Liver (tissue), 9 donors: ENCODE data around the gene GRK3. TPM values are rescaled to one million over a fixed set of nuclear protein-coding genes. Genes with fewer than 3 reads are reported as not detected.
"Not testable (repeated sequence)": the region's sequence is repeated elsewhere in the genome, so short reads cannot be mapped to it uniquely, and the experiment has no call there.

Experiments
- DNase-seq: peaks from one replicate; pipeline ENCODE4 v3.0.0-alpha.2; 2017; ENCODE audit warnings: low spot score
- H3K27ac ChIP-seq, 2 donors: one replicate each; pipeline ENCODE4 v1.7.0; 2013; ENCODE audit warnings: inconsistent platforms in 2 of 2, low read length in 2 of 2, control low read depth in 1 of 2, low read depth in 1 of 2, mild to moderate bottlenecking in 1 of 2
- H3K27me3 ChIP-seq, 4 donors: one replicate each; pipeline versions ENCODE4 v1.6.1 to v1.7.0; 2013; ENCODE audit warnings: low read length in 3 of 4, inconsistent platforms in 1 of 4, mild to moderate bottlenecking in 1 of 4, moderate library complexity in 1 of 4; ENCODE audit not compliant: control insufficient read depth in 4 of 4, insufficient read depth in 4 of 4
- H3K36me3 ChIP-seq, 4 donors: one replicate each; pipeline versions ENCODE4 v1.6.1 to v1.7.0; 2013; ENCODE audit warnings: low read length in 3 of 4, mild to moderate bottlenecking in 3 of 4, low read depth in 1 of 4, moderate library complexity in 1 of 4; ENCODE audit not compliant: control insufficient read depth in 4 of 4, insufficient read depth in 3 of 4
- H3K4me1 ChIP-seq, 4 donors: one replicate each; pipeline versions ENCODE4 v1.6.1 to v1.7.0; 2013; ENCODE audit warnings: low read length in 3 of 4, mild to moderate bottlenecking in 3 of 4, moderate library complexity in 1 of 4; ENCODE audit not compliant: control insufficient read depth in 4 of 4, insufficient read depth in 4 of 4
- H3K4me3 ChIP-seq, 3 donors: one replicate each; pipeline versions ENCODE4 v1.6.1 to v1.7.0; 2013; ENCODE audit warnings: low read length in 3 of 3, control low read depth in 1 of 3, low read depth in 1 of 3, mild to moderate bottlenecking in 1 of 3
- H3K9ac ChIP-seq, 2 donors: one replicate each; pipeline ENCODE4 v1.7.0; 2013; ENCODE audit warnings: low read length in 2 of 2, mild to moderate bottlenecking in 2 of 2, moderate library complexity in 2 of 2, control low read depth in 1 of 2, low read depth in 1 of 2
- H3K9me3 ChIP-seq, 4 donors: one replicate each; pipeline versions ENCODE4 v1.6.1 to v1.7.0; 2013; ENCODE audit warnings: low read length in 3 of 4; ENCODE audit not compliant: control insufficient read depth in 4 of 4
- CTCF ChIP-seq: fragments of 150-350 bp; IDR thresholded peaks from 2 replicates; pipeline ENCODE4 v1.5.1; 2017; ENCODE audit warnings: improper control_type of control experiment, low read depth, low read length; ENCODE audit not compliant: missing input control
- EGR1 ChIP-seq, 2 donors: IDR thresholded peaks; 2 replicates each; pipeline ENCODE4 v1.6.1; 2016 to 2018; ENCODE audit warnings: antibody characterized with exemption in 2 of 2, low read depth in 2 of 2
- GABPA ChIP-seq, 2 donors: IDR thresholded peaks in 1 of 2; conservative IDR thresholded peaks in 1 of 2; 2 replicates each; pipeline ENCODE4 v1.6.1; 2016; ENCODE audit warnings: antibody characterized with exemption in 2 of 2, mild to moderate bottlenecking in 1 of 2, moderate library complexity in 1 of 2
- HNF4A ChIP-seq, 2 donors: conservative IDR thresholded peaks; 2 replicates each; pipeline ENCODE4 v1.6.1; 2016; ENCODE audit warnings: antibody characterized with exemption in 2 of 2, mild to moderate bottlenecking in 2 of 2
- HNF4G ChIP-seq: IDR thresholded peaks from 2 replicates; pipeline ENCODE4 v1.6.1; 2016; ENCODE audit warnings: antibody characterized with exemption
- JUND ChIP-seq, 2 donors: IDR thresholded peaks; 2 replicates each; pipeline ENCODE4 v1.6.1; 2016; ENCODE audit warnings: antibody characterized with exemption in 2 of 2
- RAD21 ChIP-seq, 2 donors: IDR thresholded peaks; 2 replicates each; pipeline ENCODE4 v1.6.1; 2016; ENCODE audit warnings: antibody characterized with exemption in 2 of 2, mild to moderate bottlenecking in 2 of 2
- RXRA ChIP-seq, 2 donors: IDR thresholded peaks; 2 replicates each; pipeline ENCODE4 v1.6.1; 2017 to 2018; ENCODE audit warnings: antibody characterized with exemption in 2 of 2, mild to moderate bottlenecking in 1 of 2
- SP1 ChIP-seq: IDR thresholded peaks from 2 replicates; pipeline ENCODE4 v1.6.1; 2018; ENCODE audit warnings: antibody characterized with exemption, mild to moderate bottlenecking
- YY1 ChIP-seq: IDR thresholded peaks from 2 replicates; pipeline ENCODE4 v1.6.1; 2016; ENCODE audit warnings: antibody characterized with exemption, mild to moderate bottlenecking
- WGBS: extraction: QIAGEN DNeasy Blood & Tissue Kit; methylation state at CpG from one replicate; pipeline ENCODE4 v1.1.7; 2013; 5-methylcytosine and 5-hydroxymethylcytosine counted together
- polyA plus RNA-seq, 2 donors: library from polyadenylated mRNA; stranded (reverse) in 1 of 2; unstranded in 1 of 2; fragments of 200-250 nt in 1 of 2; fragments of >200 nt in 1 of 2; fragmentation: Nextera tagmentation in 1 of 2; extraction: Ambion mirVana in 1 of 2; gene quantifications; one replicate each; pipeline versions ENCODE4 v1.2.1 to v1.2.3, GENCODE V29; 2013 to 2015
- total RNA-seq, 2 donors: library from RNA; depleted of rRNA; stranded (reverse); fragments of >200 nt; gene quantifications; one replicate each; pipeline ENCODE4 v1.2.3, GENCODE V29; 2014
- TF ChIP-seq, protein P1 (sequence below): IDR thresholded peaks from 2 replicates; pipeline ENCODE4 v1.6.1; 2016; ENCODE audit warnings: antibody characterized with exemption
- TF ChIP-seq, protein P2 (sequence below): IDR thresholded peaks from 2 replicates; pipeline ENCODE4 v1.6.1; 2016; ENCODE audit warnings: antibody characterized with exemption, mild to moderate bottlenecking
- donor health status: healthy.
- donor health status: healthy.
- donor health status: healthy.
- donor health status: healthy.
- donor health status: healthy.

GRK3 gene
- total and polyA plus RNA-seq, 4 donors = 0.79 to 6.5 (median 2.4) TPM

- H3K9ac ChIP-seq = no peak overlapping the region
- WGBS = 93% methylated on average over 6 of the region's 6 CpGs
- H3K4me3 ChIP-seq = no peak overlapping the region
- H3K4me1 ChIP-seq = no peaks in the 10 kb centered on the region
- no peaks in the 10 kb centered on the region for H3K36me3 ChIP-seq
- no peaks in the 10 kb centered on the region for H3K9me3 ChIP-seq
- H3K27ac ChIP-seq = no peak overlapping the region
- no peaks in the 10 kb centered on the region for H3K27me3 ChIP-seq
- DNase-seq = no peak
- TF ChIP-seq RXRA (IDR thresholded peaks at IDR 0.05) = no peak
- TF ChIP-seq HNF4A (conservative IDR thresholded peaks at IDR 0.05) = no peak
- TF ChIP-seq, protein P1, sequence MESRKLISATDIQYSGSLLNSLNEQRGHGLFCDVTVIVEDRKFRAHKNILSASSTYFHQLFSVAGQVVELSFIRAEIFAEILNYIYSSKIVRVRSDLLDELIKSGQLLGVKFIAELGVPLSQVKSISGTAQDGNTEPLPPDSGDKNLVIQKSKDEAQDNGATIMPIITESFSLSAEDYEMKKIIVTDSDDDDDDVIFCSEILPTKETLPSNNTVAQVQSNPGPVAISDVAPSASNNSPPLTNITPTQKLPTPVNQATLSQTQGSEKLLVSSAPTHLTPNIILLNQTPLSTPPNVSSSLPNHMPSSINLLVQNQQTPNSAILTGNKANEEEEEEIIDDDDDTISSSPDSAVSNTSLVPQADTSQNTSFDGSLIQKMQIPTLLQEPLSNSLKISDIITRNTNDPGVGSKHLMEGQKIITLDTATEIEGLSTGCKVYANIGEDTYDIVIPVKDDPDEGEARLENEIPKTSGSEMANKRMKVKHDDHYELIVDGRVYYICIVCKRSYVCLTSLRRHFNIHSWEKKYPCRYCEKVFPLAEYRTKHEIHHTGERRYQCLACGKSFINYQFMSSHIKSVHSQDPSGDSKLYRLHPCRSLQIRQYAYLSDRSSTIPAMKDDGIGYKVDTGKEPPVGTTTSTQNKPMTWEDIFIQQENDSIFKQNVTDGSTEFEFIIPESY = no peak
- TF ChIP-seq, protein P2, sequence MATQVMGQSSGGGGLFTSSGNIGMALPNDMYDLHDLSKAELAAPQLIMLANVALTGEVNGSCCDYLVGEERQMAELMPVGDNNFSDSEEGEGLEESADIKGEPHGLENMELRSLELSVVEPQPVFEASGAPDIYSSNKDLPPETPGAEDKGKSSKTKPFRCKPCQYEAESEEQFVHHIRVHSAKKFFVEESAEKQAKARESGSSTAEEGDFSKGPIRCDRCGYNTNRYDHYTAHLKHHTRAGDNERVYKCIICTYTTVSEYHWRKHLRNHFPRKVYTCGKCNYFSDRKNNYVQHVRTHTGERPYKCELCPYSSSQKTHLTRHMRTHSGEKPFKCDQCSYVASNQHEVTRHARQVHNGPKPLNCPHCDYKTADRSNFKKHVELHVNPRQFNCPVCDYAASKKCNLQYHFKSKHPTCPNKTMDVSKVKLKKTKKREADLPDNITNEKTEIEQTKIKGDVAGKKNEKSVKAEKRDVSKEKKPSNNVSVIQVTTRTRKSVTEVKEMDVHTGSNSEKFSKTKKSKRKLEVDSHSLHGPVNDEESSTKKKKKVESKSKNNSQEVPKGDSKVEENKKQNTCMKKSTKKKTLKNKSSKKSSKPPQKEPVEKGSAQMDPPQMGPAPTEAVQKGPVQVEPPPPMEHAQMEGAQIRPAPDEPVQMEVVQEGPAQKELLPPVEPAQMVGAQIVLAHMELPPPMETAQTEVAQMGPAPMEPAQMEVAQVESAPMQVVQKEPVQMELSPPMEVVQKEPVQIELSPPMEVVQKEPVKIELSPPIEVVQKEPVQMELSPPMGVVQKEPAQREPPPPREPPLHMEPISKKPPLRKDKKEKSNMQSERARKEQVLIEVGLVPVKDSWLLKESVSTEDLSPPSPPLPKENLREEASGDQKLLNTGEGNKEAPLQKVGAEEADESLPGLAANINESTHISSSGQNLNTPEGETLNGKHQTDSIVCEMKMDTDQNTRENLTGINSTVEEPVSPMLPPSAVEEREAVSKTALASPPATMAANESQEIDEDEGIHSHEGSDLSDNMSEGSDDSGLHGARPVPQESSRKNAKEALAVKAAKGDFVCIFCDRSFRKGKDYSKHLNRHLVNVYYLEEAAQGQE = no peak
- TF ChIP-seq SP1 = no peak
- no peak for TF ChIP-seq GABPA (IDR thresholded peaks at IDR 0.05 in 1 of 2, conservative IDR thresholded peaks at IDR 0.05 in 1 of 2)
- no peak for TF ChIP-seq JUND (IDR thresholded peaks at IDR 0.05)
- no peak for TF ChIP-seq YY1
- TF ChIP-seq EGR1 (IDR thresholded peaks at IDR 0.05; ENCODE audit: low read depth in 2 of 2) = no peak
These were observed 60.0 kb downstream of the GRK3 start for GRCh38 chr22:25624476-25624875.

- DNase-seq, H3K4me3 ChIP-seq, H3K27ac ChIP-seq, H3K36me3 ChIP-seq, H3K27me3 ChIP-seq, H3K9ac ChIP-seq, H3K9me3 ChIP-seq, H3K4me1 ChIP-seq: not testable (repeated sequence)
- WGBS = 92% methylated on average over 20 of the region's 20 CpGs
These were observed 61.5 kb downstream of the GRK3 start for GRCh38 chr22:25625747-25626623.

- no peak overlapping the region for H3K9ac ChIP-seq
- no peaks in the 10 kb centered on the region for H3K36me3 ChIP-seq
- no peaks in the 10 kb centered on the region for H3K27me3 ChIP-seq
- DNase-seq = no peak
- TF ChIP-seq EGR1 (IDR thresholded peaks at IDR 0.05; ENCODE audit: low read depth in 2 of 2) (no peak), JUND (IDR thresholded peaks at IDR 0.05) (no peak), CTCF (no peak), SP1 (no peak), HNF4G (no peak), RAD21 (IDR thresholded peaks at IDR 0.05) (no peak)
- no peaks in the 10 kb centered on the region for H3K4me1 ChIP-seq
- 93% methylated on average over 4 of the region's 4 CpGs for WGBS
- H3K27ac ChIP-seq = no peak overlapping the region
- H3K4me3 ChIP-seq = no peak overlapping the region
- H3K9me3 ChIP-seq = no peaks in the 10 kb centered on the region
These were observed 62.1 kb downstream of the GRK3 start for GRCh38 chr22:25626624-25626990.
